ENCODE results near the gene LYPD1.

DNA sequence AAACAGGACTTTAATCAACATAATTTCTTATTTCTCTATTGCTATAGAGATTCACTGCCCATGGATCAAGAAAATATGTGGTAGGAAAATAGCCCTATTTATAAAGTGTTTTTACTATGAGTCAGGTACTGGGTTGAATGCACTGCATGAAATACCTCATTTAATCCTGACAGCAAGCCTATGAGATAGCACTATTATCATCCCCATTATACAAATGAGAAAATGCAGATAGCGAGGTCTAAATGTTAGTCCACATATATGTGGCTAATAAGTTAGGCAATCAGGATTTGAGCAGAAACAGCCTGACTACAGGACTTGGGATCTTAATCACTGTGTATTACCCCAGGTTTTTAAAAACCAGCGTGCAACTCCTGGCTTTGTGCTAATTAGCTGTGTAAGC, 8.5 kb upstream of the LYPD1 start:
- TF ChIP-seq EZH2 (IDR thresholded peaks at IDR 0.05; ENCODE audit: low read depth, unreplicated experiment) (no peak), EZH2phosphoT487 (IDR thresholded peaks at IDR 0.05; ENCODE audit: unreplicated experiment) (no peak), POLR2AphosphoS5 (IDR thresholded peaks at IDR 0.05; ENCODE audit: low read depth) (no peak), ZNF114 (CRISPR knock-in tag; IDR thresholded peaks at IDR 0.05) (no peak)
- TF ChIP-seq, protein P1, sequence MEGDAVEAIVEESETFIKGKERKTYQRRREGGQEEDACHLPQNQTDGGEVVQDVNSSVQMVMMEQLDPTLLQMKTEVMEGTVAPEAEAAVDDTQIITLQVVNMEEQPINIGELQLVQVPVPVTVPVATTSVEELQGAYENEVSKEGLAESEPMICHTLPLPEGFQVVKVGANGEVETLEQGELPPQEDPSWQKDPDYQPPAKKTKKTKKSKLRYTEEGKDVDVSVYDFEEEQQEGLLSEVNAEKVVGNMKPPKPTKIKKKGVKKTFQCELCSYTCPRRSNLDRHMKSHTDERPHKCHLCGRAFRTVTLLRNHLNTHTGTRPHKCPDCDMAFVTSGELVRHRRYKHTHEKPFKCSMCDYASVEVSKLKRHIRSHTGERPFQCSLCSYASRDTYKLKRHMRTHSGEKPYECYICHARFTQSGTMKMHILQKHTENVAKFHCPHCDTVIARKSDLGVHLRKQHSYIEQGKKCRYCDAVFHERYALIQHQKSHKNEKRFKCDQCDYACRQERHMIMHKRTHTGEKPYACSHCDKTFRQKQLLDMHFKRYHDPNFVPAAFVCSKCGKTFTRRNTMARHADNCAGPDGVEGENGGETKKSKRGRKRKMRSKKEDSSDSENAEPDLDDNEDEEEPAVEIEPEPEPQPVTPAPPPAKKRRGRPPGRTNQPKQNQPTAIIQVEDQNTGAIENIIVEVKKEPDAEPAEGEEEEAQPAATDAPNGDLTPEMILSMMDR (conservative IDR thresholded peaks at IDR 0.05; ENCODE audit: low read depth in 2 of 2) = no peak
